NCI-H1436 (cell line): ENCODE results near the gene GBP6.
"Not testable (repeated sequence)": the region's sequence is repeated elsewhere in the genome, so short reads cannot be mapped to it uniquely, and the experiment has no call there.

Experiments used
- DNase-seq: peaks from one replicate; lab custom pipeline; 2025; lab: John Stamatoyannopoulos, UW

GBP6 gene

GRCh38 chr1:89369331-89369730 lies 5.5 kb downstream of the GBP6 start:
- DNase-seq = no peak

DNA sequence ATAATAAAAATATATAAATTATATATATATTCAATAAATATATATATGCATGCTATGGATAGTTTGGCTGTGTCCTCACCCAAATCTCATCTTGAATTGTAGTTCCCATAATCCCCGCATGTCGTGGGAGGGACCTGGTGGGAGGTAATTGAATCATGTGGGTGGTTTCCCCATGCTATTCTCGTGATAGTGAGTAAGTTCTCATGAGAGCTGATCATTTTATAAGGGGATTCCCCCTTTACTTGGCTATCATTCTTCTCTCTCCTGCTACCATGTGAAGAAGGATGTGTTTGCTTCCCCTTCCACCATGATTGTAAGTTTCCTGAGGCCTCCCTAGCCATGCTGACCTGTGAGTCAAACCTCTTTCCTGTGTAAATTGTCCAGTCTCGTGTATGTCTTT lies 10.0 kb downstream of the GBP6 start:
- not testable (repeated sequence) for DNase-seq

- DNase-seq = no peak
These were observed 14.1 kb downstream of the GBP6 start for GRCh38 chr1:89378001-89378400.

DNA sequence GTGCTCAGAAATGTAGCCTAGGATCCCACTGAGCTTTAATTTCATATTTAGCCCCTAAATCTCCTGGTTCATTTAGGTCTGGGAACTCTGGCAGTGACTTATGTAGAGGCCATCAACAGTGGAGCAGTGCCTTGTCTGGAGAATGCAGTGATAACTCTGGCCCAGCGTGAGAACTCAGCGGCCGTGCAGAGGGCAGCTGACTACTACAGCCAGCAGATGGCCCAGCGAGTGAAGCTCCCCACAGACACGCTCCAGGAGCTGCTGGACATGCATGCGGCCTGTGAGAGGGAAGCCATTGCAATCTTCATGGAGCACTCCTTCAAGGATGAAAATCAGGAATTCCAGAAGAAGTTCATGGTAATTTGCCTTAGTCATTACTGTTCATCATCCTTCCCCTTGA lies 17.8 kb downstream of the GBP6 start:
- no peak for DNase-seq

GRCh38 chr1:89382479-89382878 lies 18.6 kb downstream of the GBP6 start:
- DNase-seq = no peak

DNA sequence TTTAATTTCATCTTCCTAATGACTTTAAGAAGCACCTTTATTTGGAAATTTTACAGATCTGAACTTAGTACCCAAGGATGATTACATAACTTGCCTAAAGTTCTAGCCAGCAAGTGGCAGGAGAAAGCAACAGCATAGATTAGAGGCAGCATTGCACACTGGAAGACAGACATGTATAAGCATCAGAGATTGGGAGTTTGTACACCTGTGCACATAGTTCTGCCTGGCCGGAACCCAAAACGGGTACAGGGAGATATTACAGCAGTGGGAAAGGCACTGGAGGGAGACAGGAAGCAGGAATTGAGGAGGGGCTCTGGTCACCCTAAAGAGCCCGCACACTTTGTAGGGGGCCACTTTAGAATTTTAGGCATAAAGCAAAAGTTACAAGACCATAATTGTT lies 19.3 kb downstream of the GBP6 start:
- DNase-seq = no peak

DNA sequence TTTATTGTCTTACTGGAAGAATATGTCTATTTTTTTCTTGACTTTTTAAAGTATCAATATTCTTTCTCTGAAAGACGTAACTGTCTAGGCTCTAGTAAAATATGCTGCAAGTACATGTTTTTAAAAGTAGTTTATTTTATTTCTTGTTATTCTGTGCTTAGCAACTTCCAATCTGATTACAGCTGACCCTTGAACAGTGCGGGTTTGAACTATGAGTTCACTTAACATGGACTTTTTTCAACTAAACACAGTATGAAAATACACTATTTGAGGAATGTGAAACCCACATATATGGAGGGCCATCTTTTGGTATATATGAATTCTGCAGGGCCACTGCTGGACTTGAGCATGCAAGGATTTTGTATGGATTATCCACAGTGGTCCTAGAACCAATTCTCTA lies 26.8 kb downstream of the GBP6 start:
- DNase-seq = no peak

DNA sequence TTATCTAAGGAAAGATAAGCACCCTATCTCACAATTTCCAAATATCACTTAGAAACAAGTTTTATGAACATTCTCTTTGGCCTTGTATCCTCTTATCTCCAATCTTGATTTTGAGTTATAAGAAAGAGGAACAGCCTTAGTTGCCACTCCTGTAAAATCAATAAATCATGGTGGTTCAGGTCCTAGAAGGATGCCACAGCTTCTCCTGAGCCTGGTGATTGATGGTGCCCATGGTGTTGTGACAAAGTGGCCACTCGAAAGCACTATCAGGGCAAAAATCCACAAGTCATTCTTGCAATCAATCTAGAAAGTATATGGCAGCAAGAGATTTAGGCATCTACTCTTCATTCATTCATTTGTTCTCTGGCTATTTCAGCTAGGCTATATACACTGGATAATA lies 27.8 kb downstream of the GBP6 start:
- no peak for DNase-seq

GRCh38 chr1:89394851-89395250 lies 31.0 kb downstream of the GBP6 start:
- no peak for DNase-seq

- DNase-seq = no peak
These were observed 33.0 kb downstream of the GBP6 start for GRCh38 chr1:89396902-89397301.

- no peak for DNase-seq
These were observed 41.5 kb downstream of the GBP6 start for GRCh38 chr1:89405275-89405929.

DNA sequence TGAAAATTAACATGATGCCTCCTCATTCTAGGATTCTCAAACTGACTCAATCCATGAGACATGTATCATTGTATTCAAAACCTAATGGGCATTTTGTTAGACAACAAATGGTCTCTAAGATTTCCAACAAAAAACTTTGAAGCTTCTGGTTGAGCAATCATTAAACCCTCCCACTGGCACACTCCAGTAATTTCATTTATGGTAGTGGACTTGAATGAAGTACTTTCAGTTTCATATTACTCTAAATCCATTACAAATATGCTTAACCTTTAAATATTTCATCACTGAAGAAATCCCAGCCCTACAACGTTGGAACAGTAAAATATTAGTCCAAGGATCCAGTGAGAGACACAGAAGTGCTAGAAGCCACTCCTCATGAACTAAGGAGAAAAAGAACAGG lies 43.5 kb downstream of the GBP6 start:
- no peak for DNase-seq

GRCh38 chr1:89407768-89408167 lies 43.9 kb downstream of the GBP6 start:
- DNase-seq = not testable (repeated sequence)

DNA sequence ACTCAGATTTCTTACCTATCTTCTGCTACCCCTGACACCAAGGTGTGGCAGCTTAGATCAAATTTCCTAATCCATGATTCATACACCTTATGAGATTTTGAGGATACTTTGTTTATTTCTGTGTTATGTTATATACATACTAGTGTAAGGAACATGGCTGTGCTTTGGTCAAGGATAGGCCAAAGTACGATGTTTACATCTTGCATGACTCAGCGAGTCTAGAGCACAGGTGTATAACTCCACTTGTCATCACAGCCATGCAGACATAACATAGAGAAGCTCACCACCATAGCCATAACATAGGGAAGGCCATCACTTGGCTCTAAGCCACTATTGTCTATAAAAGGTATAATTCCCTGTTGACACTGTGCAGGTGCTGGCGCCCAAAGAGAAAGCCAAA lies 61.2 kb downstream of the GBP6 start:
- no peak for DNase-seq

GRCh38 chr1:89429062-89429461 lies 65.2 kb downstream of the GBP6 start:
- no peak for DNase-seq

GRCh38 chr1:89429681-89430080 lies 65.8 kb downstream of the GBP6 start:
- DNase-seq = not testable (repeated sequence)

DNA sequence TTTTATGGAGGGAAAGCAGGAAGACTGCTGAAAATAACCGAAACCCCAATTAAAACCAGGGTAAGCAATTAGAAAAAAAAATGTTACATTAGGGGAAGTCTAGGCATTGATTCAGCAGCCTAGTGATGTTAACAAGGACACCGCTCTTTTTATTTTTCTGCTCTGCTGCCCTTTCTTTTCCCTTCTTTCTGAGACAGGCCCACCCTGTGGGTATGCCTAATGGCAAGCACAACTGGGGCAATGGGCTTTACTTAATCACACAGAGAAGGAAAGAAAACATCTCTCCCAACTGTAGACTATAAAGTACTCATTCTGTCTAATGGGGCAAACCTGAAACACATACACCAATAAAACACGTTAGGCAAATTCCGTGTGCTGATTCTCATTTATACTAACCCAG lies 69.6 kb downstream of the GBP6 start:
- DNase-seq = no peak

GRCh38 chr1:89434058-89434780 lies 70.4 kb downstream of the GBP6 start:
- DNase-seq = not testable (repeated sequence)
